Neural progenitor cell (in vitro differentiated cells): ENCODE data around the gene TRPC5OS. TPM values are rescaled to one million over a fixed set of nuclear protein-coding genes. Genes with fewer than 3 reads are reported as not detected.

ENCODE experiments used
- DNase-seq: peaks from one replicate; pipeline ENCODE4 v3.0.0-alpha.2; 2016; ENCODE audit warnings: low spot score
- H2AFZ ChIP-seq: fragments of 200-600 bp; sonication (generic); replicated peaks from 2 replicates; pipeline ENCODE4 v1.6.1; 2016; ENCODE audit warnings: antibody characterized with exemption
- H3F3A ChIP-seq: fragments of 200-600 bp; sonication (generic); 2 replicates; pipeline ENCODE4 v1.6.1; 2016; ENCODE audit warnings: antibody characterized with exemption, low read depth
- H3K27ac ChIP-seq: fragments of 200-600 bp; sonication (generic); 2 replicates; pipeline ENCODE4 v1.5.1; 2016; ENCODE audit warnings: mild to moderate bottlenecking
- H3K27me3 ChIP-seq: fragments of 200-600 bp; sonication (generic); 2 replicates; pipeline ENCODE4 v1.6.1; 2016; ENCODE audit warnings: mild to moderate bottlenecking, moderate library complexity
- H3K36me3 ChIP-seq: fragments of 200-600 bp; sonication (generic); 2 replicates; pipeline ENCODE4 v1.5.1; 2016
- H3K4me1 ChIP-seq: fragments of 200-600 bp; sonication (generic); 2 replicates; pipeline ENCODE4 v1.6.1; 2016; ENCODE audit warnings: mixed run types
- H3K4me2 ChIP-seq: fragments of 200-600 bp; sonication (generic); 2 replicates; pipeline ENCODE4 v1.6.1; 2016
- H3K4me3 ChIP-seq: fragments of 200-600 bp; sonication (generic); 2 replicates; pipeline ENCODE4 v1.5.1; 2016
- H3K79me2 ChIP-seq: fragments of 200-600 bp; sonication (generic); 2 replicates; pipeline ENCODE4 v1.6.1; 2016; ENCODE audit warnings: low read depth
- H3K9ac ChIP-seq: fragments of 200-600 bp; sonication (generic); 2 replicates; pipeline ENCODE4 v1.6.1; 2016
- H3K9me3 ChIP-seq: fragments of 200-600 bp; sonication (generic); 2 replicates; pipeline ENCODE4 v1.5.1; 2016; ENCODE audit warnings: low read depth
- H4K20me1 ChIP-seq: fragments of 200-600 bp; sonication (generic); 2 replicates; pipeline ENCODE4 v1.6.1; 2016; ENCODE audit warnings: low read depth
- H3K27ac Mint-ChIP-seq: 3 replicates; pipeline ENCODE4 v1.8.0; 2021; ENCODE audit warnings: mixed read lengths
- H3K27me3 Mint-ChIP-seq: 2 replicates; pipeline ENCODE4 v1.8.0; 2022; ENCODE audit warnings: low read depth, mild to moderate bottlenecking, inconsistent platforms, moderate library complexity, mixed read lengths; ENCODE audit not compliant: insufficient read depth
- H3K36me3 Mint-ChIP-seq: 3 replicates; pipeline ENCODE4 v1.8.0; 2021; ENCODE audit warnings: mixed read lengths
- H3K4me1 Mint-ChIP-seq: 3 replicates; pipeline ENCODE4 v1.8.0; 2021; ENCODE audit warnings: mixed read lengths
- H3K4me3 Mint-ChIP-seq: 3 replicates; pipeline ENCODE4 v1.8.0; 2021; ENCODE audit warnings: mild to moderate bottlenecking, moderate library complexity, mixed read lengths
- H3K9me3 Mint-ChIP-seq: 3 replicates; pipeline ENCODE4 v1.8.0; 2020; ENCODE audit warnings: mixed read lengths
- EZH2 ChIP-seq: fragments of 200-600 bp; sonication (generic); IDR thresholded peaks from 2 replicates; pipeline ENCODE4 v1.6.1; 2017; ENCODE audit warnings: antibody characterized with exemption, mild to moderate bottlenecking, moderate library complexity
- EZH2phosphoT487 ChIP-seq: fragments of 200-600 bp; sonication (generic); IDR thresholded peaks from 2 replicates; pipeline ENCODE4 v1.6.1; 2017; ENCODE audit warnings: antibody characterized with exemption
- total RNA-seq: library from RNA; depleted of rRNA; stranded (reverse); fragments of >200 nt; gene quantifications from 2 replicates; pipeline ENCODE4 v1.2.3, GENCODE V29; 2015; ENCODE audit warnings: low replicate concordance
- TF ChIP-seq, protein P1 (sequence below): fragments of 200-600 bp; sonication (generic); IDR thresholded peaks from 2 replicates; pipeline ENCODE4 v1.5.1; 2017; ENCODE audit warnings: antibody characterized with exemption, mild to moderate bottlenecking

TRPC5OS gene
- total RNA-seq, 1 donor from 2014 or later = not detected

GRCh38 chrX:111881715-111882114 is 5.7 kb downstream of the TRPC5OS start:
- TF ChIP-seq EZH2 = no peak
- TF ChIP-seq, protein P1, sequence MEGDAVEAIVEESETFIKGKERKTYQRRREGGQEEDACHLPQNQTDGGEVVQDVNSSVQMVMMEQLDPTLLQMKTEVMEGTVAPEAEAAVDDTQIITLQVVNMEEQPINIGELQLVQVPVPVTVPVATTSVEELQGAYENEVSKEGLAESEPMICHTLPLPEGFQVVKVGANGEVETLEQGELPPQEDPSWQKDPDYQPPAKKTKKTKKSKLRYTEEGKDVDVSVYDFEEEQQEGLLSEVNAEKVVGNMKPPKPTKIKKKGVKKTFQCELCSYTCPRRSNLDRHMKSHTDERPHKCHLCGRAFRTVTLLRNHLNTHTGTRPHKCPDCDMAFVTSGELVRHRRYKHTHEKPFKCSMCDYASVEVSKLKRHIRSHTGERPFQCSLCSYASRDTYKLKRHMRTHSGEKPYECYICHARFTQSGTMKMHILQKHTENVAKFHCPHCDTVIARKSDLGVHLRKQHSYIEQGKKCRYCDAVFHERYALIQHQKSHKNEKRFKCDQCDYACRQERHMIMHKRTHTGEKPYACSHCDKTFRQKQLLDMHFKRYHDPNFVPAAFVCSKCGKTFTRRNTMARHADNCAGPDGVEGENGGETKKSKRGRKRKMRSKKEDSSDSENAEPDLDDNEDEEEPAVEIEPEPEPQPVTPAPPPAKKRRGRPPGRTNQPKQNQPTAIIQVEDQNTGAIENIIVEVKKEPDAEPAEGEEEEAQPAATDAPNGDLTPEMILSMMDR = no peak
- no peaks in the 10 kb centered on the region for H3K4me1 ChIP-seq

DNA sequence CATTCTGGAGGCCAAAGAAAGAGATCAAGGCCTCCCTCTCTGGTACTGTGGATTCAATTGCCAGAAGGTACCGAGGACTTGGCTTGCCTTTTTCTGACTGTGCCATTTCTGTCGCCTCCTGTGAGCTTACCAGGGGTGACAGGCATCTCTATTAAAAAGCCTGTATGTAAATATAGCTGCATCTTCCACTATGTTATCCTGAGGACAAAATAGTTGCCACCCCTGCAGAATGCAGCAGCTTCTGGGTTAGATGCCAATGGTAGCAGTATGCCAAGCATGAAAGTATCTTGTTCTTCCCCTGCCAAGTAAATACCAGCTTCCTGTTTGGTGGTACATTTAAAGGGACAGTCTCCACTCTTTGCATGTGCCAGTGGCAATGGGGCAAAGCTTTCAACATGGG is 10.7 kb downstream of the TRPC5OS start:
- H2AFZ ChIP-seq = no peak overlapping the region
- H3K4me3 ChIP-seq = no peak overlapping the region
- no peaks in the 10 kb centered on the region for H3K4me1 ChIP-seq
- no peaks in the 10 kb centered on the region for H3K27me3 ChIP-seq
- no peak for DNase-seq
- no peaks in the 10 kb centered on the region for H3K9me3 Mint-ChIP-seq
- H4K20me1 ChIP-seq = no peaks in the 10 kb centered on the region
- no peaks in the 10 kb centered on the region for H3F3A ChIP-seq
- no peak overlapping the region for H3K27ac Mint-ChIP-seq
- no peaks in the 10 kb centered on the region for H3K27me3 Mint-ChIP-seq
- no peaks in the 10 kb centered on the region for H3K36me3 ChIP-seq
- H3K36me3 Mint-ChIP-seq = no peaks in the 10 kb centered on the region
- no peak overlapping the region for H3K9ac ChIP-seq
- H3K27ac ChIP-seq = no peak overlapping the region
- no peak for TF ChIP-seq EZH2phosphoT487
- TF ChIP-seq, protein P1 = no peak
- no peak for TF ChIP-seq EZH2
- H3K4me3 Mint-ChIP-seq = no peak overlapping the region
- no peaks in the 10 kb centered on the region for H3K4me1 Mint-ChIP-seq
- H3K4me2 ChIP-seq = no peak overlapping the region
- no peaks in the 10 kb centered on the region for H3K79me2 ChIP-seq
- H3K9me3 ChIP-seq = no peaks in the 10 kb centered on the region

More at GRCh38 chrX:111881715-111882114, 5.7 kb downstream of the TRPC5OS start:
- no peak overlapping the region for H3K4me2 ChIP-seq
- Mint-ChIP-seq H3K27ac (no peak overlapping the region), H3K4me1 (no peaks in the 10 kb centered on the region), H3K4me3 (no peak overlapping the region), H3K9me3 (no peaks in the 10 kb centered on the region), H3K27me3 (peaks cover 2% of the 10 kb centered on the region), H3K36me3 (no peaks in the 10 kb centered on the region)
- H3F3A ChIP-seq = no peaks in the 10 kb centered on the region
- no peak for DNase-seq
- H3K4me3 ChIP-seq = no peak overlapping the region
- no peak overlapping the region for H3K9ac ChIP-seq
- no peaks in the 10 kb centered on the region for H3K79me2 ChIP-seq
- no peaks in the 10 kb centered on the region for H3K36me3 ChIP-seq
- H3K27me3 ChIP-seq = no peaks in the 10 kb centered on the region
- no peak overlapping the region for H2AFZ ChIP-seq
- H4K20me1 ChIP-seq = no peaks in the 10 kb centered on the region
- no peak overlapping the region for H3K27ac ChIP-seq
- H3K9me3 ChIP-seq = no peaks in the 10 kb centered on the region

DNA sequence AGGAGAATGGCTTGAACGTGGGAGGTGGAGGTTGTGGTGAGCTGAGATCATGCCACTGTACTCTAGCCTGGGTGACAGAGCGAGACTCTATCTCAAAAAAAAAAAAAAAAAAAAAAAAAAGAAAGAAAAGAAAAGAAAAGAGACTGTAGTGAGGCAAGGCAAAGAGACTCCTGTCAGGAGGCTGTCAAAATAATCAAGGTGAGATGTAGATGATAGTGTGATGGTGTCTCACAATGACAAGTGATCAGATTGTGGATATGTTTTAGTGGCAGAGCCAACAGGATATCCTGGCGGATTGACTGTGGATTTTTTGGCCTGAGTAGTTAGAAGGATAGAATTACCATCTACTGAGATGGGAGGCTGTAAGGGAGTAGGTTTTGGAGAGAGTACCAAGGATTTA is 12.6 kb downstream of the TRPC5OS start:
- H3K4me2 ChIP-seq = no peak overlapping the region
- H4K20me1 ChIP-seq = no peaks in the 10 kb centered on the region
- Mint-ChIP-seq H3K4me3 (no peak overlapping the region), H3K4me1 (no peaks in the 10 kb centered on the region), H3K27me3 (no peaks in the 10 kb centered on the region), H3K36me3 (no peaks in the 10 kb centered on the region), H3K9me3 (no peaks in the 10 kb centered on the region), H3K27ac (no peak overlapping the region)
- TF ChIP-seq EZH2phosphoT487 (no peak), EZH2 (no peak)
- TF ChIP-seq, protein P1 = no peak
- H3K9me3 ChIP-seq = no peaks in the 10 kb centered on the region
- no peaks in the 10 kb centered on the region for H3K79me2 ChIP-seq
- no peak overlapping the region for H3K9ac ChIP-seq
- no peak overlapping the region for H3K27ac ChIP-seq
- H3K27me3 ChIP-seq = no peaks in the 10 kb centered on the region
- no peaks in the 10 kb centered on the region for H3K36me3 ChIP-seq
- H3K4me3 ChIP-seq = no peak overlapping the region
- no peak overlapping the region for H2AFZ ChIP-seq
- DNase-seq = no peak
- no peaks in the 10 kb centered on the region for H3K4me1 ChIP-seq
- no peaks in the 10 kb centered on the region for H3F3A ChIP-seq

GRCh38 chrX:111892375-111892774 is 16.4 kb downstream of the TRPC5OS start:
- no peak for TF ChIP-seq EZH2phosphoT487
- no peak for TF ChIP-seq EZH2
- TF ChIP-seq, protein P1 = no peak
- Mint-ChIP-seq H3K4me1 (no peaks in the 10 kb centered on the region), H3K36me3 (no peaks in the 10 kb centered on the region), H3K27me3 (peaks cover 2% of the 10 kb centered on the region), H3K9me3 (peaks cover 2% of the 10 kb centered on the region), H3K27ac (no peak overlapping the region), H3K4me3 (no peak overlapping the region)
- no peak overlapping the region for H3K4me2 ChIP-seq
- H2AFZ ChIP-seq = no peak overlapping the region
- H3K27me3 ChIP-seq = no peaks in the 10 kb centered on the region
- no peaks in the 10 kb centered on the region for H3K9me3 ChIP-seq
- no peaks in the 10 kb centered on the region for H4K20me1 ChIP-seq
- no peaks in the 10 kb centered on the region for H3K79me2 ChIP-seq
- no peaks in the 10 kb centered on the region for H3K36me3 ChIP-seq
- H3K9ac ChIP-seq = no peak overlapping the region
- no peak overlapping the region for H3K27ac ChIP-seq
- no peak overlapping the region for H3K4me3 ChIP-seq
- no peaks in the 10 kb centered on the region for H3K4me1 ChIP-seq
- no peak for DNase-seq
- no peaks in the 10 kb centered on the region for H3F3A ChIP-seq
